Body of pancreas (tissue), 4 donors: ENCODE data around the gene FHOD3. TPM values are rescaled to one million over a fixed set of nuclear protein-coding genes. Genes with fewer than 3 reads are reported as not detected.

ENCODE experiments used
- ATAC-seq: fragments of 150-250 bp; one replicate; pipeline ENCODE4 v1.9.1; 2016
- DNase-seq, 4 donors: peaks; one replicate each; pipeline ENCODE4 v3.0.0-alpha.2; 2019
- H3K27ac ChIP-seq, 4 donors: fragments of 200-600 bp; sonication (generic); 1 replicate in 3 of 4; 2 replicates in 1 of 4; pipeline versions ENCODE4 v1.5.1 to v1.6.1; 2016 to 2019; ENCODE audit warnings: mild to moderate bottlenecking in 1 of 4, mixed read lengths in 1 of 4, moderate library complexity in 1 of 4
- H3K27me3 ChIP-seq, 2 donors: fragments of 200-600 bp; sonication (generic); one replicate each; pipeline ENCODE4 v1.6.0; 2016; ENCODE audit warnings: mild to moderate bottlenecking in 1 of 2
- H3K36me3 ChIP-seq, 2 donors: fragments of 200-600 bp; sonication (generic); replicated peaks in 1 of 2; 2 replicates each; pipeline ENCODE4 v1.5.1; 2016; ENCODE audit warnings: low read depth in 2 of 2; ENCODE audit not compliant: insufficient read depth in 1 of 2
- H3K4me1 ChIP-seq: fragments of 200-600 bp; sonication (generic); one replicate; pipeline ENCODE4 v1.6.0; 2016
- H3K4me3 ChIP-seq, 2 donors: fragments of 200-600 bp; sonication (generic); 1 replicate in 1 of 2; 2 replicates in 1 of 2; pipeline ENCODE4 v1.5.1; 2016 to 2019
- H3K9me3 ChIP-seq, 3 donors: fragments of 200-600 bp; sonication (generic); 1 replicate in 2 of 3; 2 replicates in 1 of 3; pipeline ENCODE4 v1.5.1; 2016
- CTCF ChIP-seq, 7 experiments: fragments of 450-650 bp in 4 of 7; fragments of 200-600 bp in 3 of 7; sonication (generic) in 3 of 7; IDR thresholded peaks; one replicate each; pipeline ENCODE4 v1.5.1; 2016 to 2019; ENCODE audit warnings: antibody characterized with exemption in 7 of 7
- POLR2A ChIP-seq, 3 donors: fragments of 450-650 bp; IDR thresholded peaks; one replicate each; pipeline ENCODE4 v1.6.1; 2016; ENCODE audit warnings: antibody characterized with exemption in 3 of 3, mild to moderate bottlenecking in 2 of 3
- WGBS, 2 donors: methylation state at CpG; one replicate each; pipeline ENCODE4 v1.1.5; 2017; 5-methylcytosine and 5-hydroxymethylcytosine counted together
- intact Hi-C: fragments of 100-400 bp; cut with DNase I; formaldehyde crosslinking; loops from one replicate; pipeline ENCODE4 v1.15.1; 2023
- total RNA-seq, 2 donors: library from RNA; depleted of rRNA; stranded (reverse); fragments of >200 nt; gene quantifications; one replicate each; pipeline ENCODE4 v1.1.0, GENCODE V29; 2016

FHOD3 gene
- total RNA-seq, 2 donors from 2014 or later = 0.52 to 2.0 TPM

- WGBS, 2 donors = 55 to 69% methylated on average over 6 of the region's 6 CpGs
- no peak for DNase-seq
- no peak overlapping the region for H3K27ac ChIP-seq
- H3K4me3 ChIP-seq = no peak overlapping the region
- TF ChIP-seq POLR2A (IDR thresholded peaks at IDR 0.05) (no peak), CTCF (IDR thresholded peaks at IDR 0.05) (no peak)
- intact Hi-C loops = loop anchor here (10.0 kb wide), 1 partner anchor 261 kb away; no protein-coding TSS in a partner anchor
- H3K27me3 ChIP-seq = no peaks in the 10 kb centered on the region
- H3K36me3 ChIP-seq = no peaks in the 10 kb centered on the region
- no peaks in the 10 kb centered on the region for H3K9me3 ChIP-seq
- no peak for ATAC-seq
- H3K4me1 ChIP-seq = peaks cover 2% of the 10 kb centered on the region
Measured at GRCh38 chr18:36303211-36303844, 5.8 kb downstream of the FHOD3 start.

GRCh38 chr18:36304723-36305122 lies 7.2 kb downstream of the FHOD3 start:
- Histone ChIP-seq H3K4me1 (no peaks in the 10 kb centered on the region), H3K36me3 (no peaks in the 10 kb centered on the region), H3K9me3 (no peaks in the 10 kb centered on the region), H3K27ac (no peak overlapping the region), H3K27me3 (no peaks in the 10 kb centered on the region), H3K4me3 (no peak overlapping the region)
- DNase-seq (no peak), ATAC-seq (no peak)
- TF ChIP-seq CTCF (IDR thresholded peaks at IDR 0.05) (no peak), POLR2A (IDR thresholded peaks at IDR 0.05) (no peak)
- intact Hi-C loops = loop anchor here (10.0 kb wide), 1 partner anchor 260 kb away; no protein-coding TSS in a partner anchor
- WGBS, 2 donors = 87 to 90% methylated on average over 3 of the region's 3 CpGs

- WGBS, 2 donors = 43 to 78% methylated on average over 2 of the region's 2 CpGs
- Histone ChIP-seq H3K4me1 (no peaks in the 10 kb centered on the region), H3K27me3 (no peaks in the 10 kb centered on the region), H3K36me3 (no peaks in the 10 kb centered on the region), H3K4me3 (no peak overlapping the region), H3K9me3 (no peaks in the 10 kb centered on the region), H3K27ac (no peak overlapping the region)
- DNase-seq (no peak), ATAC-seq (no peak)
- TF ChIP-seq POLR2A (IDR thresholded peaks at IDR 0.05) (no peak), CTCF (IDR thresholded peaks at IDR 0.05) (no peak)
- intact Hi-C loops = loop anchor here (10.0 kb wide), 1 partner anchor 259 kb away; no protein-coding TSS in a partner anchor
Measured at GRCh38 chr18:36305375-36305774, 7.9 kb downstream of the FHOD3 start.

GRCh38 chr18:36307513-36307912 lies 10.0 kb downstream of the FHOD3 start:
- Histone ChIP-seq H3K27me3 (no peaks in the 10 kb centered on the region), H3K27ac (no peak overlapping the region), H3K4me1 (no peaks in the 10 kb centered on the region), H3K9me3 (no peaks in the 10 kb centered on the region), H3K4me3 (no peak overlapping the region), H3K36me3 (no peaks in the 10 kb centered on the region)
- ATAC-seq = no peak
- DNase-seq = no peak
- intact Hi-C loops = loop anchor here (10.0 kb wide), 1 partner anchor 257 kb away; no protein-coding TSS in a partner anchor
- TF ChIP-seq CTCF (IDR thresholded peaks at IDR 0.05) (no peak), POLR2A (IDR thresholded peaks at IDR 0.05) (no peak)
